Measurements from ENCODE around the gene FOXQ1.

- TF ChIP-seq CTCF (IDR thresholded peaks at IDR 0.05; ENCODE audit: low read depth, low read length, poor library complexity, severe bottlenecking) (no peak), EZH2phosphoT487 (IDR thresholded peaks at IDR 0.05; ENCODE audit: borderline replicate concordance, low read length) (no peak)
These were observed 2.7 kb downstream of the FOXQ1 start for GRCh38 chr6:1314617-1315016.
